HG02943 (cell line): ENCODE measurements around the gene CCDC92B.
"Not testable (repeated sequence)": the region's sequence is repeated elsewhere in the genome, so short reads cannot be mapped to it uniquely, and the experiment has no call there.

Experiments used
- ATAC-seq: cut with Tn5 transposase; IDR thresholded peaks from one replicate; pipeline ENCODE4 v1.9.1; 2021; ENCODE audit warnings: mild to moderate bottlenecking, low read depth, moderate library complexity; ENCODE audit not compliant: unreplicated experiment

CCDC92B gene

GRCh38 chr17:2749058-2749783, at the start of gene CCDC92B:
Gene CCDC92B, minus strand, starts transcription at chr17:2749652. Its CDS starts 14,507 bp downstream, at chr17:2735145.
- no peak for ATAC-seq

GRCh38 chr17:2798678-2799077, 49.2 kb upstream of the CCDC92B start:
- ATAC-seq, result no peak

GRCh38 chr17:2798188-2798587, 48.7 kb upstream of the CCDC92B start:
- no peak for ATAC-seq

- no peak for ATAC-seq
These were observed 48.2 kb upstream of the CCDC92B start for GRCh38 chr17:2797637-2798036.

GRCh38 chr17:2797226-2797625, 47.8 kb upstream of the CCDC92B start:
- no peak for ATAC-seq

- ATAC-seq, result no peak
These were observed 47.0 kb upstream of the CCDC92B start, which contains the start of gene RAP1GAP2 for GRCh38 chr17:2796164-2797125. Gene RAP1GAP2, plus strand, starts transcription at chr17:2796438. Its CDS starts 90 bp downstream, at chr17:2796528.

- no peak for ATAC-seq
These were observed 46.1 kb upstream of the CCDC92B start for GRCh38 chr17:2795441-2796163.

- no peak for ATAC-seq
These were observed 44.8 kb upstream of the CCDC92B start for GRCh38 chr17:2794111-2794803.

- ATAC-seq, result no peak
These were observed 43.1 kb upstream of the CCDC92B start for GRCh38 chr17:2792366-2793169.

- ATAC-seq, result no peak
These were observed 40.2 kb upstream of the CCDC92B start for GRCh38 chr17:2789700-2790099.

GRCh38 chr17:2786176-2786881, 36.9 kb upstream of the CCDC92B start:
- no peak for ATAC-seq

- not testable (repeated sequence) for ATAC-seq
These were observed 35.9 kb upstream of the CCDC92B start for GRCh38 chr17:2785376-2785775.

- no peak for ATAC-seq
These were observed 35.4 kb upstream of the CCDC92B start for GRCh38 chr17:2784864-2785263.

GRCh38 chr17:2783310-2784030, 34.0 kb upstream of the CCDC92B start:
- ATAC-seq, result no peak

GRCh38 chr17:2782055-2782454, 32.6 kb upstream of the CCDC92B start:
- no peak for ATAC-seq

GRCh38 chr17:2781598-2781997, 32.1 kb upstream of the CCDC92B start:
- not testable (repeated sequence) for ATAC-seq

- ATAC-seq, result no peak
These were observed 31.5 kb upstream of the CCDC92B start for GRCh38 chr17:2780931-2781454.

- no peak for ATAC-seq
These were observed 30.8 kb upstream of the CCDC92B start for GRCh38 chr17:2780256-2780655.
